Psoas muscle (tissue), 8 donors: ENCODE measurements around the gene SH3BP4. TPM values are rescaled to one million over a fixed set of nuclear protein-coding genes. Genes with fewer than 3 reads are reported as not detected.

Experiments used
- ATAC-seq, 4 donors: fragments of 200-7000 bp; cut with Tn5 transposase; one replicate each; pipeline ENCODE4 v1.9.1; 2020; ENCODE audit warnings: moderate library complexity in 3 of 4, mild to moderate bottlenecking in 2 of 4
- DNase-seq, 2 donors: peaks; one replicate each; pipeline ENCODE4 v3.0.0-alpha.2; 2020
- H3K27ac ChIP-seq: fragments of 200-600 bp; one replicate; pipeline ENCODE4 v1.8.0; 2022
- H3K27me3 ChIP-seq, 3 donors: fragments of 200-600 bp in 1 of 3; one replicate each; pipeline versions ENCODE4 v1.6.1 to v1.8.0; 2013 to 2022; ENCODE audit warnings: low read length in 2 of 3, mild to moderate bottlenecking in 2 of 3, moderate library complexity in 1 of 3; ENCODE audit not compliant: insufficient read depth in 3 of 3
- H3K36me3 ChIP-seq, 2 donors: fragments of 200-600 bp in 1 of 2; one replicate each; pipeline versions ENCODE4 v1.6.1 to v1.8.0; 2013 to 2022; ENCODE audit warnings: low read depth in 1 of 2, mild to moderate bottlenecking in 1 of 2, moderate library complexity in 1 of 2; ENCODE audit not compliant: insufficient read depth in 1 of 2
- H3K4me1 ChIP-seq: fragments of 200-600 bp; one replicate; pipeline ENCODE4 v1.8.0; 2022
- H3K4me3 ChIP-seq: fragments of 200-600 bp; one replicate; pipeline ENCODE4 v1.8.0; 2022; ENCODE audit warnings: mild to moderate bottlenecking
- H3K9me3 ChIP-seq: fragments of 200-600 bp; one replicate; pipeline ENCODE4 v1.8.0; 2022
- WGBS, 3 donors: extraction: QIAGEN DNeasy Blood & Tissue Kit; methylation state at CpG; one replicate each; pipeline versions ENCODE4 v1.1.6 to v1.1.7; 2013; 5-methylcytosine and 5-hydroxymethylcytosine counted together
- intact Hi-C, 2 donors: fragments of 100-400 bp; cut with DNase I; formaldehyde crosslinking; loops; one replicate each; pipeline versions ENCODE4 v1.11.0 to v1.14.2; 2022
- polyA plus RNA-seq, 3 donors: library from polyadenylated mRNA; stranded (reverse); fragments of 200-250 nt; gene quantifications; one replicate each; pipeline ENCODE4 v1.2.3, GENCODE V29; 2013
- total RNA-seq, 4 donors: library from RNA; stranded (reverse); fragmentation: NEBNext Ultra II Directional in 2 of 4; extraction: Animal tissue kit (Norgen Biotek cat#: 25700) in 2 of 4; gene quantifications; one replicate each; pipeline versions ENCODE4 v1.2.1 to v1.2.4, GENCODE V29; 2021 to 2023
- TF ChIP-seq, protein P1 (sequence below): fragments of 200-600 bp; IDR thresholded peaks from one replicate; pipeline ENCODE4 v1.8.0; 2022; ENCODE audit warnings: antibody characterized with exemption
- donor health status: healthy with polysubstance abuse.
- donor health status: DM: no; HTN: no; CAD: no; lungs with moderate emphysema.
- donor health status: Bipolar disorder and iron deficiency.
- donor health status: healthy.
- donor health status: DM: yes; HTN: yes; CAD: no.
- donor health status: DM: no; HTN: no; CAD: no.
- donor health status: DM: no; HTN: no; CAD: no.
- donor health status: DM: yes; HTN: yes; CAD: no.

SH3BP4 gene
- total and polyA plus RNA-seq, 7 donors = 3.0 to 14.9 (median 9.4) TPM

GRCh38 chr2:235052514-235053354 lies 100.9 kb downstream of the SH3BP4 start:
- TF ChIP-seq, protein P1, sequence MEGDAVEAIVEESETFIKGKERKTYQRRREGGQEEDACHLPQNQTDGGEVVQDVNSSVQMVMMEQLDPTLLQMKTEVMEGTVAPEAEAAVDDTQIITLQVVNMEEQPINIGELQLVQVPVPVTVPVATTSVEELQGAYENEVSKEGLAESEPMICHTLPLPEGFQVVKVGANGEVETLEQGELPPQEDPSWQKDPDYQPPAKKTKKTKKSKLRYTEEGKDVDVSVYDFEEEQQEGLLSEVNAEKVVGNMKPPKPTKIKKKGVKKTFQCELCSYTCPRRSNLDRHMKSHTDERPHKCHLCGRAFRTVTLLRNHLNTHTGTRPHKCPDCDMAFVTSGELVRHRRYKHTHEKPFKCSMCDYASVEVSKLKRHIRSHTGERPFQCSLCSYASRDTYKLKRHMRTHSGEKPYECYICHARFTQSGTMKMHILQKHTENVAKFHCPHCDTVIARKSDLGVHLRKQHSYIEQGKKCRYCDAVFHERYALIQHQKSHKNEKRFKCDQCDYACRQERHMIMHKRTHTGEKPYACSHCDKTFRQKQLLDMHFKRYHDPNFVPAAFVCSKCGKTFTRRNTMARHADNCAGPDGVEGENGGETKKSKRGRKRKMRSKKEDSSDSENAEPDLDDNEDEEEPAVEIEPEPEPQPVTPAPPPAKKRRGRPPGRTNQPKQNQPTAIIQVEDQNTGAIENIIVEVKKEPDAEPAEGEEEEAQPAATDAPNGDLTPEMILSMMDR = no peak
- Histone ChIP-seq H3K27ac (no peak overlapping the region), H3K9me3 (no peaks in the 10 kb centered on the region), H3K4me3 (no peak overlapping the region), H3K27me3 (no peaks in the 10 kb centered on the region), H3K36me3 (peaks cover 0 to 12% of the 10 kb centered on the region in 2 donors), H3K4me1 (peaks cover 10% of the 10 kb centered on the region)
- intact Hi-C loops = no loop called here
- DNase-seq (peak in 1 of 2 donors; percentile 44), ATAC-seq (no peak)
- WGBS, 3 donors = 90 to 94% (median 91%) methylated on average over 25 of the region's 25 CpGs

DNA sequence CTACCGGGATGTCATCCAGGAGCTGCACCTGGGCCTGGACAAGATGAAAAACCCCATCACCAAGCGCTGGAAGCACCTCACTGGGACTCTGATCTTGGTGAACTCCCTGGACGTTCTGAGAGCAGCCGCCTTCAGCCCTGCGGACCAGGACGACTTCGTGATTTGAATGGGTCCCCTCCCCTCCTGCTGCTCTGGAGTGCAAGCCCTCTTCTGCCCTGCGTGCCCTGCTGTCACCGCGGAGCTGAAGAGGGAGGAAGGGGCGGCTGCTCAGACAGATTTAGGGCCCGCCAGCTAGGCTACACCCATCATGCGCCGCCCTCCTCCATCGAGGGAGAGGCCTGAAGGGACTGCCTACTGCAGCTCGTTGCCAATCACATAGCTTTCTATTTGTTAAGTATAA lies 101.8 kb downstream of the SH3BP4 start:
- H3K4me3 ChIP-seq = no peak overlapping the region
- ATAC-seq = no peak
- H3K36me3 ChIP-seq = peaks cover 0 to 12% of the 10 kb centered on the region in 2 donors
- WGBS, 3 donors = 82 to 85% (median 83%) methylated on average over 14 to 16 of the region's 16 CpGs
- H3K9me3 ChIP-seq = no peaks in the 10 kb centered on the region
- intact Hi-C loops = loop anchor here in 1 of 2 donors (2.0 kb wide), 1 partner anchor 47 kb away; no protein-coding TSS in a partner anchor
- no peak overlapping the region for H3K27ac ChIP-seq
- peaks cover 10% of the 10 kb centered on the region for H3K4me1 ChIP-seq
- TF ChIP-seq, protein P1 = no peak
- DNase-seq = no peak
- no peaks in the 10 kb centered on the region for H3K27me3 ChIP-seq

DNA sequence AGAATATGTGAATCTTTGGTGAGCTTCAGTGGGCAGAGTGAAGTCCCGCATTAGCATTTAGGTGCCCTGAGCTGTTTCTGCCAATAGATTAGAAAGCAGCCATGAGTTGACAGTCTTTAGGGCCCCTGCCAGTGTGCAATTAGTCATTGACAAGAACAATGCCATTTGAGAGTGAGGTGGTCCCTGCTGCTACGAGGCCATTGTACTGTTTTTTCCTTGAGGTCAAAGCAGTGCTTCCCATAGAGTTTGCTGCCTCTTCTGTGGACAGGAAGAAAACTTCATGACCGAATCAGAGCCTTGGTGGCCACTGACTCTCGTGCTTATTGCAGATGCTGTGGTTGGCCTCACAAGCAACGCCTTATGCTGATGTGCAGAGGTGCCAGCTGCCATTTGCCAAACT lies 102.7 kb downstream of the SH3BP4 start:
- no peak for ATAC-seq
- TF ChIP-seq, protein P1 = no peak
- Histone ChIP-seq H3K27me3 (no peaks in the 10 kb centered on the region), H3K36me3 (peaks cover 0 to 12% of the 10 kb centered on the region in 2 donors), H3K27ac (no peak overlapping the region), H3K4me3 (no peak overlapping the region), H3K4me1 (peaks cover 10% of the 10 kb centered on the region), H3K9me3 (no peaks in the 10 kb centered on the region)
- intact Hi-C loops = loop anchor here in 1 of 2 donors (2.0 kb wide), 1 partner anchor 48 kb away; no protein-coding TSS in a partner anchor
- DNase-seq = no peak
- 78 to 85% (median 79%) methylated on average over 5 of the region's 5 CpGs for WGBS, 3 donors

GRCh38 chr2:235054919-235055318 lies 103.1 kb downstream of the SH3BP4 start:
- intact Hi-C loops = loop anchor here in 1 of 2 donors (2.0 kb wide), 1 partner anchor 48 kb away; no protein-coding TSS in a partner anchor

More at GRCh38 chr2:235054919-235055318, 103.1 kb downstream of the SH3BP4 start:
- ATAC-seq (no peak), DNase-seq (no peak)
- Histone ChIP-seq H3K9me3 (no peaks in the 10 kb centered on the region), H3K4me3 (no peak overlapping the region), H3K4me1 (peaks cover 10% of the 10 kb centered on the region), H3K27ac (no peak overlapping the region), H3K27me3 (no peaks in the 10 kb centered on the region), H3K36me3 (peaks cover 0 to 12% of the 10 kb centered on the region in 2 donors)
- TF ChIP-seq, protein P1 = no peak
- WGBS, 3 donors = 80 to 91% (median 84%) methylated on average over 7 of the region's 7 CpGs
